Right renal cortex interstitium (tissue), 3 donors: Measurements from ENCODE around the gene FNDC5. TPM values are rescaled to one million over a fixed set of nuclear protein-coding genes. Genes with fewer than 3 reads are reported as not detected.

Experiments used
- DNase-seq, 3 donors: peaks; one replicate each; pipeline ENCODE4 v3.0.0-alpha.2; 2013; ENCODE audit warnings: low read depth in 3 of 3, low spot score in 2 of 3
- polyA plus RNA-seq, 3 donors: library from polyadenylated mRNA; unstranded; fragments of 120-200 nt; gene quantifications; one replicate each; pipeline ENCODE4 v1.2.1, GENCODE V29; 2013; ENCODE audit not compliant: insufficient read length in 3 of 3

Gene FNDC5
- polyA plus RNA-seq, 3 donors = 45.6 to 60.6 (median 46.6) TPM

- DNase-seq = peak; percentile 58 to 81 (median 69)
Measured at GRCh38 chr1:32817815-32818786, 52.6 kb downstream of the FNDC5 start.

- peak; percentile 92 to 97 (median 94) for DNase-seq
Measured at GRCh38 chr1:32817159-32817814, 53.4 kb downstream of the FNDC5 start, which contains the start of the genes S100PBP and YARS1. Gene S100PBP (plus strand): TSS chr1:32817653. CDS start chr1:32826100, 8,447 bp downstream. Gene YARS1 (minus strand): TSS chr1:32817358. CDS start chr1:32817244, 114 bp downstream.

GRCh38 chr1:32816676-32817158 lies 54.0 kb downstream of the FNDC5 start:
- DNase-seq = peak in 1 of 3 donors; percentile 1

- DNase-seq = no peak
Measured at GRCh38 chr1:32813941-32814739, 56.6 kb downstream of the FNDC5 start.

Other genes with a start within 250 kb of the FNDC5 start
- 10 to 100 TPM; 38.7 to 48.6 (median 48.0) TPM for gene ZBTB8OS, start 220.4 kb downstream of the FNDC5 start, polyA plus RNA-seq
- gene RBBP4, start 219.7 kb downstream of the FNDC5 start, polyA plus RNA-seq = 100 to 1,000 TPM; 356 to 360 (median 357) TPM
- gene SYNC, start 168.1 kb downstream of the FNDC5 start, polyA plus RNA-seq = 1 to 10 TPM in 2 of 3 donors, under 1 TPM in 1; 0.97 to 1.9 (median 1.3) TPM
- 10 to 100 TPM; 63.1 to 64.2 (median 64.0) TPM for gene YARS1, start 53.6 kb downstream of the FNDC5 start, polyA plus RNA-seq
- 10 to 100 TPM; 30.5 to 33.6 (median 31.0) TPM for gene S100PBP, start 53.3 kb downstream of the FNDC5 start, polyA plus RNA-seq
- gene HPCA, start 15.6 kb upstream of the FNDC5 start, polyA plus RNA-seq = under 1 TPM; 0.25 to 0.35 (median 0.33) TPM
- gene TMEM54, start 30.5 kb upstream of the FNDC5 start, polyA plus RNA-seq = 1 to 10 TPM; 4.4 to 9.9 (median 7.6) TPM
- gene RNF19B, start 93.9 kb upstream of the FNDC5 start, polyA plus RNA-seq = 10 to 100 TPM; 18.1 to 19.1 (median 18.8) TPM
- gene AK2, start 166.0 kb upstream of the FNDC5 start, polyA plus RNA-seq = 100 to 1,000 TPM; 198 to 213 (median 208) TPM
- 1 to 10 TPM; 5.2 to 7.6 (median 5.5) TPM for gene AZIN2, start 210.2 kb upstream of the FNDC5 start, polyA plus RNA-seq